ENCODE measurements around the gene SIL1. TPM values are rescaled to one million over a fixed set of nuclear protein-coding genes. Genes with fewer than 3 reads are reported as not detected.

SIL1 gene
- total RNA-seq, 1 experiment from 2014 or later: 23.1 TPM

DNA sequence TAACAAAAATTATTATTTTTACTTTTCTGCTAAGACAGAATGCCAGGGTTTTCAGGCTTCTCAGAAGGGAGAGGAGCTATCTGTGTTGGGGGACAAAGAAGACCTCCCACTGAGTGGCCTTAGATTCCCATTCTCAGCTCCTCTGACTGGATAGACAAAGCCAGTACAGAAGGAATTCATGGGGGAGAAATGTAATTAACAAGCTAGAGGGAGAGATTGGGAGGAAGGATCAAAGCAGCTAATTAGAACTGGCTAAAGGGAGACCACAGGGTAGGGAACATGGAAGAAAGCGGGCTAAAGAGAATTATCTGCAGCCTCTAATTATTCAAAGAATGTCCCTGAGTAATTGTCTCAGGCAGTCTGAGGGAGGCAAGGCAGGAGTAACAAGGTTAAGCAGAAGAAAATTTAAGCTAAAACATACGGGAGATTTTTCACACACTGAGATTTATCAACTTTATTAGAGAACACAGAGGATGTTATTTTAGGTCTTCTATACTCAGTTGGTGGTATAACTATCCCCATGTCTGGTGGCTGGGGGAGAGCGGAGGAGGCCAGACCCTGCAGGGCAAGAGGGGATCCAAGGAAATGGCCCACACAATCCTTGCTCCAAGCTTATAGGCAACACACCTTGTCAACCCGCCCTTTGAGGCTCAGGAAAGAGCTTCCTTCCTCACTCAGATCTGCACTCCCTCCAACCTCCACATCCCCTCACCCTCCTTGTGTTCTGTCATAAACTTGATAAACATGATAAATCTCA is 235.4 kb downstream of the SIL1 start:
- no peak for DNase-seq (ENCODE audit: low spot score)

DNA sequence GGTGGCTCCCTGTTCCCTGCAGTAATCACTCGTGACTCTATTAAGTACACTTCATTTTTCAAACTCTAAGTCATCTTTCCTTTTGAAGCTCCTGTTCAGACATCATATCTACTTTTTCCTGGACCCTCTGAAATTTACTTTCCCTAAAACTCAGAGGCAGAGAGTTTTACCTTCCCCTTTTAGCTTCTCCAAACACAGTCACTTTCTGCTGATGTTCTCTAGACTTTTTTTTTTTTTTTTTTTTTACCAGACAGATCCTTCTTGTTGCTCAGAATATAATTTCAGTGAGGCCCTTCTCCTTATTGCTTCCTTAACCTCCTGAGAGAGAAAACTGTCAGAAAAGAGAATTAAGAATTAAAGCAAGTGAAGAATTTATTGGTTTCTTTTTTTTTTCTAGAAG is 236.4 kb downstream of the SIL1 start:
- DNase-seq (ENCODE audit: low spot score): no peak

DNA sequence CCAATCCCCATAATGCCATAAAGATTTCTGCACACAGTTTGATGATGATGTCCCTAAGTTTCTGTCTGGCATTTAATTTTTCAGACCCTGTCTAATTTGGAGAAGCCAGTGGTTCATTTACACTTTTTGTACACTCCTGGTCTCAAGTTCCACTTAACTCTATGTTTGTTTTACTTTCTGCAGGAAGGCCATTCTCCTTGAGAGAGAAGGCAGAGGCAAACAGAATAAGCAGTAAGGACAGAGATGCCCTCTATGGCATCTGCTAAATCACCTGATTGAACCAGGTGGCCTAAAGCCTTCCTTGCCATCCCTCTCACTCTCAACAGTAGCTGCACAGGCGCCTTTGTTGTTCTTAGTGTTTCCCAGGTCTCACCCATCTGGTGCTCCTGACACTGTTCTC is 236.9 kb downstream of the SIL1 start:
- no peak for DNase-seq (ENCODE audit: low spot score)

DNA sequence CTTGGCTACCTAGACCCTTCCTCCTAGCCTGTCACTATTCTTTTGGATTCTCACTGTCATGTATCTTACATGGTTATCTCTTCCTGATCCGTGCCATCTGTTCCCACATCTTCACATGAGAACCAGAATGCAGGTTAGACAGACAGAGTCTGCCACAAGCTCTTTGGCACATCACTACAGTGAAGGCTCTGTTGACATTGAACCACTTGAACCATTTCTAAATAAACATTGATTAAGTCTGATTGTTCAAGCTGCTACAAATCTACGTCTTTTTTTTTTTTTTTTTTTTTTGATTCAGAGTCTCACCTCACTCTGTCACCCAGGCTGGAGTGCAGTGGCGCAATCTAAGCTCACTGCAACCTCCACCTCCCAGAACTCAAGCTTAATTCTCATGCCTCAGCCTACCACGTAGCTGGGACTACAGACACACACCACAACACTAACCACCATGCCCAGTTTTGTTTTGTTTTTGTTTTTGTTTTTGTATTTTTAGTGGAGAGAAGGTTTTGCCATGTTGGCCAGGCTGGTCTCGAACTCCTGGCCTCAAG is 237.9 kb downstream of the SIL1 start:
- no peak for DNase-seq (ENCODE audit: low spot score)

DNA sequence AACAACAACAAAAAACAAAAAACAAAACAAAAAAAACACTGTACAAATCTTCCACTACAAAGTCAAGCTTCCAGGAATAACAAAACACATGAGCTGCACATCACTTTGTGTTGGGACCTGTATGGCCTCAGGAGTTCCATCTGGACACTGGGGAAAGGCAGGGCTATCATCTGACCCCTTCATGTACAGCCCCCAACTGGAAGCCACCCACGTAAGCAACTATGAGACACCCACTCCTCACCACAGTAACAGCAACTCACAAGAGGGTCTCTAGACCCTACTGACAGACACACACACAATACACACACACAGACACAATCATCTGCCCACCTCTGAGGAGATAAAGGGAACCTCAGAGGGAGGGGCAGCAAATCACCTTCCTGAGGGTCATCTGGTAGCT is 241.4 kb downstream of the SIL1 start:
- no peak for DNase-seq (ENCODE audit: low spot score)

DNA sequence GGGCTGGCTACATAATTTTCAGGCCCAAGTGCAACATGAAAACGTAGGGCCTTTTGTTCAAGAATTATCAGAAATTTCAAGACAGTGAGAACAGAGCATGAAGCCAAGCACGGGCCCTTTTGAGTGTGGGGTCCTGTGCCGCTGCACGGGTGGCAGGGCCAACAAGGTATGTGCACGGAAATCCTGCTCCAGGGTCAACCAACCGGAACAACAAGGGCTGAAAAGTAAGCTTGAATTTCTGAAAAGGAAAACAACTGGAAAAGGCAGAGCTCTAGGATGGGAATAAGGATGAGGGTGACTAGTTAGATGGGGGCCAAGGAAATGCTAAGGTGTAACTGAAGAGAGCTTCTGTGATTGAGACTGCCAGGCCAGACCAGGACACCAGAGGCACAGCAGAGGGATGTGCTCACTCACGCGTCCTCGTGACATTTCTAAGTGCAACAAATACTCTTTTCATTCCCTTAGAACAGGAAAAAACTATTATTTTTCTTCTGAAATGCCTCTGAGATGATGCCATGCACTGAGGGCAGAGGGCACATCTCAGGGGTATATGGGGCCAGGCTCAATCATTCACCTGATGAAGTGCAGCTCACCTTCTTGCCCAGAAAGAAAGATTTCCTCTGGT is 242.4 kb downstream of the SIL1 start:
- no peak for DNase-seq (ENCODE audit: low spot score)

DNA sequence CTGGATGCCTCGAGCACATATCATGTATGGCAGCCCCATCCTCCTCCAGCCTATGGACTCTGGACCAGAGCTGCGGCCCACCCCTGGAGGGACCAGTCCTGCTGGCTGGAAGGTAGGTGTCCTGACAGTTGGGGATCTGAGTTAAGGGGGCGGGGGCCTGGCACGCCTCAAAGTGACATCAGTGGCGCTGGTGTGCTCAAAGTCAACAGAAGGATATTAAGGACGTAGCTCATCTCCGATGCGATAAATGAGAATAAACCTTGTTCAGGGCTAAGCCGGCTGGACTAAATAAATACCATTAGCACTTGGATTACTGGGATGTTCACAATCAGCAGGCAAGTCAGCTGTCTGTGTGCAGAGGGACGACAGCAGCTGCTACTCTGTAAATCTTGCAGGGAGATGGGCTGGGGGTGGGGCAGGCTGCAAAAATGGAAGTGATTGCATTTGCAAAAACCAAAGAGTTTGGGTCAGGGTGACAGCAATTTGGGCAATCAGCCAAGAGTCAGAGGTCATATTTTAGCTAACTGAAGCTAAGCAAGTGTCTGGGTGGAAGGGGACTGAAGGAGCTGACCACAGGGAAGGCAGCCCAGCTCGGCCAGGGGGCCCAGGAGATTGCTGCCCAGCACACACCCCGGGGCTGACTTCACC is 243.0 kb downstream of the SIL1 start:
- DNase-seq (ENCODE audit: low spot score): no peak

DNA sequence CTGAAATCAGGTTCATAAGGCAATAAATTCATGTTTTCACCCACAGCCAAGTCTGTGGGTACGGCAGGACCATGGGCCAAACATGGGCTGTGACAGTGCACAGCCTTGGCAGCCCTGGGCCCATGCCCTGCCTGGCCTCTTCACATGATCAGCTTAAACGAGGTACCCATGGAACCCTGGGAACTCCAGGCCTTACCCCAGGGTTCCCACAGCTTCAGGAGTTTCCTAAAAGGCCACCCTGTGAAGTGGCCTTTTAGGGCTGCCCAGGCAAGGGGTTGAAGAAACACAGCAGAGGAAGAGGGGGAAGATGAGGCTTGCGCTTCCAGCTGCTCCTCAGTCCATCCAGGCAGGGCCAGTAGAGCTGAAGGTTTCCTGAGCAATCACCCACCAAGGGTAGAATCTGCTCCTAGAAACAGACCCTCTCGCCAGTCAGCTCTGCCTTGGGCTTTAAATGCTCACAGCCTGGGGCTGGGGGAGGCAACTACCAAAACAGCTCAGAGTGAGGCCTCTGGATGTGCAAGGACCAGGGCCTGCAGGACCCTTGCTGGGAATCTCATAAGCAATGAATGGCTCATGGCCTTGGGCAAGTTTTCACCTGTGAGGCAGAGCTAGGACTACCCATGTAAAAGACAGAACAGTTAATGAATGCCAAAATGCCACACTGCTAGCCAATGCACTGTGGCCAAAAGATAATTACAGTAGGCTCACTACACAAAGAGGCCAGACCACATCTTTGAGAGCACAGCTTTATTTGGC is 243.7 kb downstream of the SIL1 start:
- DNase-seq (ENCODE audit: low spot score): no peak

DNA sequence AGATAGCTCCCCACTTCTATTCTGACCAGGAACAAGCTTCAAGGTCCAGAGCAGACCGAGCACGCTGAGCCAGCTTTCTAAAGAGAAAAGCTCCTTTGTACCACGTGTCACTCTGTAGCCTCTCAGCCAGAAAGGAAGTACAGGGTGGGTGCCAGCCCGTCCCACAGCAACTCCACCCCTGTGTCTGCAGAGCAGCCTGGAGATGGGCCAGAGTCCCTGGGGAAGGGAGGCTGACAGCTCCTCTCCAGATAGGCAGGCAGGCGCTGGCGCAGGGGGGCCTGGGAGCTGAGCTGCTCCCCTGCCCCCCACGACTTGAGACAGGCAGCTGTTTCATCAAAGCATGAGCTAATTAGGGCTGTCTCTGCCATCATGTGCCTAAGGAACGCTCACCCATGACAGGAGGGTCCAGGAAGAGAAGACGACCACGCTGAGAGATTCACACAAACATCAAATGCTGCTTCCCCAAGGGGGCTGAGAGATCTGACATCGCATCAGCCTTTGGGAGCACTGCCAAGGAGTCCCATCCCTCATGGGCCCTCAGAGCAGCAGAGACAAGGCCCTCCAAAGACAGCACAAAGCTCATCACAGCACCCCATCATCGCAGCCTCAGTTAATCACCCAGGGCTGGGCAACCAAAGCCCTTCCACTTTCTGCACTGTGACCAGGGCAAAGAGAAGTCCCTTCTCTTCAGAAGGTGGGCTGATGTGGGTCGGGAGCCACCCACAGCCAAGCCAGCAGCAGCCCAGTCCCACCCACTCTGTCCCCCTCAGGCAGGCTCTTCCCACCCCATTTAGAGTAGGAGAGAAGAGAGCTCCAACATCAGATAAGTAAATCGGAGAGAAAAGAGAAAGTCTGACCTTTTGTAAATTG is 244.5 kb downstream of the SIL1 start:
- peak; percentile 64 for DNase-seq (ENCODE audit: low spot score)

DNA sequence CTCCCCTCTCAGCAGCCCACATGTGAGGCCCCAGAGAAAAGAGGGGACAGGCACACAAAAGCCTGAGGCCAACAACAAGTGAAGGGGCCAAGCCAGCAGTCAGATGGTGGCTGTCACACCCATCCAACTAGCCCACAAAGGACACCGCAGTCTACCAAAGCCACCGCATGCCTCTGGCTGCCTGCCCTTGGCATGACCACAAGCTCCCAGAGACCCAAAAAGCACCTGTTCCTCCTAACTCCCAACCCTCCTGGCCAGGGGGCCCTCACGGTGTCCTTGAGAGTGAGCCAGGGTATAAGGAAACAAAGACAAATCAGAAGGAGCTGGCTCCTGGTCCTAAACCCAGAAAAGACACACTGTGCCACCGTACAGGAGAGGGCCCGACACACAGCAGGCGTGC is 245.2 kb downstream of the SIL1 start:
- no peak for DNase-seq (ENCODE audit: low spot score)

DNA sequence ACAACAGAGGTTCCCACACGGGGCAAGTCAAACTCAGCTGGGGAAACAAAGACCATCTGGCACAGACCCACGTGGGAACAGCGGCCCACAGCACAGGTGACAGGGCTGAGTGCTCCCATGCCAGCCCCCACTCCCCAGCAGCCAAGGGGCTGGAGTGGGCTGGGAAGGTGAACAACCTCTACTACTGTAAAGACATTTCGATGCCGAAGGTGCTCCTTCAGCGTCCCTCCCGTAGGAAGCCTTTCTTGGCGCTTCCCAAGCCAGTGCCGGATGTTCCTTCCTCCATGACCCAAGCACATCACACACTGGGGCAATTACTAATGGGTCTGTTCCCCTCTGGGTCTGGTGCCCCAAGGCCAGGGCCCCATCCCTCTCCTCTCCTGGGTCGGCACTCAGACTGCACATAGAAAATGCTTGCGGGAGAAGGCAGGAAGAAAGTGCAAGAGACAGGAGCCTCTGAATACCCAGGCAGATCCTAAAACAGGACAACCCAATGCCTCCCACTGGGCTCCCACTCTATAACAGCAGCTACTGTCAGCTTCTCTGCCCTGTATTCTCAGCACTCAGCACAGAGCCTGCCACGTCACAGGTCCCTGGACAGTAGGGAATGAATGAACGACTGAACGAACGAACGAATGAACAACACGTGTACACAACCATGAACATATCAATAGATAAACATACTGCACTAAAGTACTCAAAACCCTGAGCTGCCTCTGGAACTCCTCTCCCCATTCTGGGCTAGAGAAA is 246.0 kb downstream of the SIL1 start:
- no peak for DNase-seq (ENCODE audit: low spot score)

DNA sequence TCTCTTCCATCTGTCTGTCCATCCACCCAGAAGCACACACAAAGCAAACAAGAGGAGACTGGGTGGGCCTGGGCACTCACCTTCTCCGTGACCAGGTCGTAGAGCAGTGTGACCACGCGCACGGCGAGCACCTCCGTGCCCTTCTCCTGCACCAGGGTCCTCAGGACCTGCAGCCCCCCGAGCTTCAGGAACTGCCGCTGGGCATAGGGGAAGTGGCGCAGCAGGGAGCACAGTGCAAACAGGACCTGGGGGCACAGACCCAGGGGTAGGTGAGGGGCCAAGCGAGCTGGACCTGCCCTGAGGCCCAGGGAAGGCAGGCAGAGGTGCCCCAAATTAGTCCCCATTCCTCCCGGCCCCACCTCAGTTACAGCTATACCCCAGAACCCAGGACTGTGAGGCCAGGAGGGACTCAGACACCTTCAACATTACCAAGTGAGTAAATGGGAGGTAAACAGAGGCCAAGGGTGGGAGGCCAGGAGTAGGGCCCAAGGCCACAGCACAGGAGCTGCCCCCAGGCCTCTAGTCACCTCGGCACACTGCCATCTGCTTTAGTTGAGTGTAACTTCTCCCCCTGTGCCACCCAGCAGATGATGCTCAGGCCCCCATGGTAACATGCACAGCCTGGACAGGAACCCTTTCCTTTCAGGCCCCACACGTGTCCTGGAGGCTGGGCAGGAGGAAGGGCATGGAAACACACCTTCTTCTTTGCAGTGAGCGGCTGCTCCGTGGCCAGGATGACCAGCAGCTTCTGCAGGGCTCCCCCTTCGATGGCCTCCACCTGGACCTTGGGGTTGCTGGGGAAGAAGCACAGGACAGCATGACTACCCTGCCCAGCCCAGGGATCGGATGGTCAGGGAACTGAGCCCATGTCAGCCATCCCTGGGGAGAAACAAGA is 246.8 kb downstream of the SIL1 start:
- DNase-seq (ENCODE audit: low spot score): no peak

DNA sequence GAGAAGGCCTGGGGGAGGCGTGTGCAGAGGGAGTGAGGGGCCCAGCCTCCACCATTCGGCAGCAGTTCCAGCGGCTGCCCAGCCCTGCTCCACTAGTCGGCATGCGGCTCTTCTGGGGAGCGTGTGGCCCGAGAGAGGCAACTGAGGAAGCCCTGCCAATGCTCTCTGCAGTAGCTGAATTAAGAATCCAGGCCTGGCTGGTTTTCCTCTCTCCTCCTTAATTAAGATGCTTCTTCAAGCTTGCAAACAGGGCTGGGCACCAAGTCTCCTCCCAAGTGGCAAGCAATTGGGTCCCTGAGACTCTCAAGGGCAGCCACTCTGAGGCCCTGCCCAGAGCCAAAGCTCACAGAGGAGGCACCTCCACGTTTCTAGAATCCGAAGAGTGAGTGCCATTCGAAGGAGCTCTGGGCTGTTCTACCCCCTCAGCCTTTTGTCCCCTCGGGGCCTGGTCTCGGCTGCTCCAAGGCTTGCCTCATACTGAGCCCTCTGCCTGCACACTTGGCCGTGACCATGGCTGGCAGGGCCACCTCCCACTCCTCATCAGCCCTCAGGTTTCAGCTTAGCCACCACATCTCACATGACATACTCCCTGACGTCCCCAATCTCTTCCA is 247.6 kb downstream of the SIL1 start:
- no peak for DNase-seq (ENCODE audit: low spot score)

DNA sequence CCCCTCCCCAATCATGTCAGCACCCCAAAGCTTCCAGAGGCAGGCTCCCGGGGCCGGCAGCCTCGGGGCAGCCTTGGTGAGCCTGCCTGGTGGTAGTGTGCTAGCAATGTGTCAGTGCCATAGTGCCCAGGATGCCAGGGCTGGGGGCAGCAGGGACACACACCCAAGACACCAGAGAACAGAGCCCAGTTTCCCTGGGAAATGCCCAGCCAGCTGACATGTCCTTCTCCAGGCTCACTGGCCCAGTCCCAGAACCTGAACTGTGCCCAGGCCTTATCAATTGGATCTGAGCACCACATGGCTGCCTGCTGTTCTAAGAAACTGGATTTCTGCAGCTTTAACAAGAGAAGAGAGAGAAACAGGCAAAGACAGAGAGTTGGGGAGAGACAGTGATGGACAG is 248.2 kb downstream of the SIL1 start:
- no peak for DNase-seq (ENCODE audit: low spot score)

DNA sequence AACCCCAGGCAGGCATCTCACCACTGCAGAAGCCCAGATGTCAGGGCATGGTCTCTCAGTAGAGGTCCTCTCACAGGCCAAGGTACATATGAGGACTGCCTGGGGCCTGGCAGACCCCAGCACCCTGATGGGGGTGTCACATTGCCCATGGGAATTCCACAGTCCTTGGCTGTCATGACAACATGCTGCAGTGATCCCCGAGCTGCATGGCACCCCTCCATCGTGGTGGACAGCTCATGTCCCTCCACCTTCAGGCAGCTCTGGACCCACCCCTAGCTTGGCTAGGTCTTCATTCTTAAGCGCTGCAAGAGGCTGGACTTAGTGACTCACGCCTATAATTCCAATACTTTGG is 249.0 kb downstream of the SIL1 start:
- no peak for DNase-seq (ENCODE audit: low spot score)

DNA sequence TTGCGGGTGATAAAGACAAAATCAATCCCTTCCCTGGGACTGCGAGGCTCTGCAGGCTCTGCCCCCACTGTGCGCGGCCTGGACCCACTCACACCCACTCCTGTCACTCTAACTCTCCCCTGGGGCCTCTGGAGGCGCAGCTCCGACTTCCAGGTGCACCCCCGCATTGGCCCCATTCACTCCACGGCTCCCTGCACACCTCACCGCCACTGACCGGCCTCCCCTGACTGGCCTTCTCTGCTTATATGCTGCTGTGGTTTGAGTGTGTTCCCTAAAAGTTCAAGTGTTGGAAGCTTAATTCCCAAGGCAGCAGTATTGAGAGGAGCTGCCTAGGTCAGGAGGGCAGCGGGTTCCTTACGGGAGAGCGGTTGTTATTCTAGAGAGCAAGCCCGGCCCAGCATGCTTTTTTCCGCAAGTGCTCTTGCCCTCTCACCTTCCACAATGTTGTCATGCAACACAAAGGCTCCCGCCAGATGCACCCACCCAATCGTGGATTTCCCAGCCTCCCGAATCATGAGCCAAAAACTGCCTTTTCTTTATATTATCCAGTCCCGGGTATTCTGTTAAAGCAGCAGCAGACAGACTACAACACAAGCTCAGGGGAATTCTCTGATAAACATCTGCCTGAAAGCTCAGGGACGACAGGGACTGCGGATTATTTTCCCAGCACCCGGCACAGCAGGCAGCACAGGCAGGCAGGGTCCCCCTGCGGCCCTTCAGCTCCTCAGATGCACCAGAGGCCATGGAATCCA is 249.5 kb downstream of the SIL1 start:
- DNase-seq (ENCODE audit: low spot score): no peak

DNA sequence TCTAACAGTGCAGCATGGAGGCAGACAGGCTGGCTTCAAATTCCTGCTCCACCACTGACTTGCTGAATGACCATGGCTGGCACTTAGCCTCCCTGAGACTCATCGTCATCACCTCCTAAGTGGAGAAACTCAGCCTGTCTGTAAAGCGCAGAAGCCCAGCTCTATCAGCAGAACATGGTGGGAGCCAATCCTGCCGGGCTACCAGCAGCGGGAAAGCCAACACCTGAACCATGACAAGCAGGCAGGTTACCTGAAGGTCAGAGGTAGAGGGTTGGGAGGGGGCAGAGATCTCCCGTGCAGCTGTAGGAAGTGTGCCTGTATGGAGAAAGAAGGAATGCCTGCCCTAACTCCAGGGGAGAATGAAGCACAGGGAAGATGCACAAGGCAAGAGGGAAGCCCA is 250.4 kb downstream of the SIL1 start:
- DNase-seq (ENCODE audit: low spot score): no peak
